A549 (cell line): Measurements from ENCODE around the gene TMEM108. TPM values are rescaled to one million over a fixed set of nuclear protein-coding genes. Genes with fewer than 3 reads are reported as not detected.

Experiments
- ATAC-seq, 2 experiments: fragments of 200-7000 bp in 1 of 2; fragments of >200 bp in 1 of 2; cut with Nextera tagmentation in 1 of 2; cut with Tn5 transposase in 1 of 2; 3 replicates each; pipeline versions ENCODE4 v1.8.0 to v1.9.1; 2018 to 2020; ENCODE audit warnings: mild to moderate bottlenecking in 1 of 2, moderate library complexity in 1 of 2
- CTCF ChIA-PET: fragments of 300-600 bp; sonication (Branson Sonifier 250); formaldehyde crosslinking; extraction: SDS; loops from one replicate; lab custom pipeline; 2021; ENCODE audit warnings: antibody characterized with exemption, inconsistent platforms; lab: Yijun Ruan, JAX
- POLR2A ChIA-PET: fragments of 350-600 bp; formaldehyde crosslinking; extraction: SDS; loops from one replicate; lab custom pipeline; 2021; ENCODE audit warnings: antibody characterized with exemption, inconsistent platforms; lab: Yijun Ruan, JAX
- DNase-seq, 2 experiments: peaks; one replicate each; pipeline versions ENCODE4 v3.0.0 to v3.0.0-alpha.2; 2011 to 2016; ENCODE audit warnings: low read depth in 1 of 2, low spot score in 1 of 2
- FAIRE-seq: peaks from 2 replicates; lab custom pipeline; 2011; peaks lifted over from hg19 to GRCh38; lab: Jason Lieb, UNC
- H3K27ac ChIP-seq, 2 experiments: fragments of >200 bp; sonication (Bioruptor Twin); formaldehyde crosslinking; 3 replicates each; pipeline ENCODE4 v1.5.1; 2016 to 2017
- H3K4me1 ChIP-seq: fragments of >200 bp; sonication (Bioruptor Twin); formaldehyde crosslinking; 3 replicates; pipeline ENCODE4 v1.6.1; 2016
- H3K4me2 ChIP-seq: fragments of >200 bp; sonication (Bioruptor Twin); formaldehyde crosslinking; 3 replicates; pipeline ENCODE4 v1.6.1; 2016
- H3K4me3 ChIP-seq: fragments of >200 bp; sonication (Bioruptor Twin); formaldehyde crosslinking; 3 replicates; pipeline ENCODE4 v1.5.1; 2016
- H3K9me3 ChIP-seq: fragments of >200 bp; sonication (Bioruptor Twin); formaldehyde crosslinking; 3 replicates; pipeline ENCODE4 v1.6.1; 2016
- BHLHE40 ChIP-seq: IDR thresholded peaks from 2 replicates; pipeline ENCODE4 v1.6.1; 2012; ENCODE audit warnings: low read depth, low read length, inconsistent platforms
- CBX2 ChIP-seq: fragments of 200-600 bp; sonication (generic); IDR thresholded peaks from 2 replicates; pipeline ENCODE4 v1.6.1; 2016; ENCODE audit warnings: low read depth, mild to moderate bottlenecking, borderline replicate concordance
- CEBPB ChIP-seq, 2 experiments: fragments of >200 bp in 1 of 2; sonication (Bioruptor Twin) in 1 of 2; formaldehyde crosslinking in 1 of 2; IDR thresholded peaks; 2 replicates each; pipeline ENCODE4 v1.6.1; 2012 to 2016
- CHD4 ChIP-seq: fragments of 200-600 bp; sonication (generic); IDR thresholded peaks from 2 replicates; pipeline ENCODE4 v1.6.1; 2016; ENCODE audit warnings: antibody characterized with exemption, mild to moderate bottlenecking, borderline replicate concordance
- CTCF ChIP-seq: fragments of >200 bp; sonication (Bioruptor Twin); formaldehyde crosslinking; IDR thresholded peaks from 3 replicates; pipeline ENCODE4 v1.5.1; 2016
- EHF ChIP-seq: fragments of 250-450 bp; sonication (Bioruptor Pico); IDR thresholded peaks from 2 replicates; pipeline ENCODE4 v1.5.0; 2020; ENCODE audit warnings: mild to moderate bottlenecking
- EP300 ChIP-seq, 2 experiments: fragments of >200 bp; sonication (Bioruptor Twin); formaldehyde crosslinking; IDR thresholded peaks; 2 replicates in 1 of 2; 3 replicates in 1 of 2; pipeline ENCODE4 v1.6.1; 2016 to 2017
- FOSB ChIP-seq: fragments of 250-450 bp; sonication (Bioruptor Pico); IDR thresholded peaks from 2 replicates; pipeline ENCODE4 v1.5.0; 2020; ENCODE audit warnings: mild to moderate bottlenecking, moderate library complexity
- FOSL2 ChIP-seq, 2 experiments: fragments of 450-650 bp in 1 of 2; fragments of >200 bp in 1 of 2; sonication (Bioruptor Twin) in 1 of 2; formaldehyde crosslinking; IDR thresholded peaks; 2 replicates each; pipeline versions ENCODE4 v1.5.0 to v1.6.1; 2016 to 2020; ENCODE audit warnings: mild to moderate bottlenecking in 1 of 2, moderate library complexity in 1 of 2
- HES2 ChIP-seq: fragments of >200 bp; sonication (Bioruptor Twin); formaldehyde crosslinking; IDR thresholded peaks from 2 replicates; pipeline ENCODE4 v1.6.1; 2016
- HMGXB4 ChIP-seq: fragments of 250-450 bp; sonication (Bioruptor Pico); IDR thresholded peaks from 2 replicates; pipeline ENCODE4 v1.5.0; 2021; ENCODE audit warnings: mild to moderate bottlenecking, moderate library complexity, borderline replicate concordance
- HOXB5 ChIP-seq: fragments of 250-450 bp; sonication (Bioruptor Pico); IDR thresholded peaks from 2 replicates; pipeline ENCODE4 v1.5.0; 2020; ENCODE audit warnings: mild to moderate bottlenecking, moderate library complexity
- JUN ChIP-seq, 2 experiments: fragments of >200 bp; sonication (Bioruptor Twin); formaldehyde crosslinking; IDR thresholded peaks; 2 replicates in 1 of 2; 3 replicates in 1 of 2; pipeline ENCODE4 v1.6.1; 2016 to 2017
- KDM5A ChIP-seq: fragments of 200-600 bp; sonication (generic); IDR thresholded peaks from 2 replicates; pipeline ENCODE4 v1.6.1; 2016; ENCODE audit warnings: antibody characterized with exemption, mild to moderate bottlenecking
- MAFK ChIP-seq: fragments of 450-650 bp; IDR thresholded peaks from 2 replicates; pipeline ENCODE4 v1.6.1; 2014; ENCODE audit not compliant: partially characterized antibody
- MAX ChIP-seq: IDR thresholded peaks from 2 replicates; pipeline ENCODE4 v1.6.1; 2012
- MAZ ChIP-seq: fragments of 150-350 bp; IDR thresholded peaks from 2 replicates; pipeline ENCODE4 v1.6.1; 2014; ENCODE audit warnings: antibody characterized with exemption, low read depth, low read length, borderline replicate concordance
- NFE2L2 ChIP-seq: fragments of 150-350 bp; conservative IDR thresholded peaks from 2 replicates; pipeline ENCODE4 v1.6.1; 2014; ENCODE audit warnings: low read length
- NR3C1 ChIP-seq: fragments of >200 bp; sonication (Bioruptor Twin); formaldehyde crosslinking; IDR thresholded peaks from 3 replicates; pipeline ENCODE4 v1.6.1; 2017
- POLR2A ChIP-seq: IDR thresholded peaks from 2 replicates; pipeline ENCODE4 v1.6.1; 2012; ENCODE audit warnings: mild to moderate bottlenecking, low read length
- RAD21 ChIP-seq, 2 experiments: fragments of >200 bp in 1 of 2; sonication (Bioruptor Twin) in 1 of 2; formaldehyde crosslinking in 1 of 2; IDR thresholded peaks in 1 of 2; conservative IDR thresholded peaks in 1 of 2; 2 replicates in 1 of 2; 3 replicates in 1 of 2; pipeline ENCODE4 v1.6.1; 2012 to 2018; ENCODE audit warnings: inconsistent platforms in 1 of 2
- RCOR1 ChIP-seq: fragments of 150-350 bp; IDR thresholded peaks from 2 replicates; pipeline ENCODE4 v1.6.1; 2014; ENCODE audit warnings: antibody characterized with exemption, low read length, low read depth
- REST ChIP-seq: fragments of 200-600 bp; sonication (generic); IDR thresholded peaks from 2 replicates; pipeline ENCODE4 v1.6.1; 2016; ENCODE audit warnings: antibody characterized with exemption, mild to moderate bottlenecking, moderate library complexity
- RFX5 ChIP-seq: fragments of 450-650 bp; IDR thresholded peaks from 2 replicates; pipeline ENCODE4 v1.7.1; 2014; ENCODE audit warnings: antibody characterized with exemption, mild to moderate bottlenecking, moderate library complexity
- SMC3 ChIP-seq: fragments of >200 bp; sonication (Bioruptor Twin); formaldehyde crosslinking; IDR thresholded peaks from 3 replicates; pipeline ENCODE4 v1.6.1; 2018; ENCODE audit warnings: inconsistent platforms
- TFCP2L1 ChIP-seq: fragments of 250-450 bp; sonication (Bioruptor Pico); IDR thresholded peaks from 2 replicates; pipeline ENCODE4 v1.5.0; 2021; ENCODE audit warnings: mild to moderate bottlenecking
- TP53 ChIP-seq: fragments of 250-450 bp; sonication (Bioruptor Pico); IDR thresholded peaks from 2 replicates; pipeline ENCODE4 v1.5.0; 2021; ENCODE audit warnings: mild to moderate bottlenecking, moderate library complexity
- WGBS: methylation state at CpG from one replicate; pipeline ENCODE4 v1.1.6; 2017; ENCODE audit errors: missing lambda C conversion rate; 5-methylcytosine and 5-hydroxymethylcytosine counted together
- polyA plus RNA-seq, 4 experiments: library from polyadenylated mRNA; depleted of rRNA in 3 of 4; stranded (reverse); fragments of >200 nt; fragmentation: RNase III in 1 of 4; extraction: RNeasy Plus Mini Kit Qiagen cat#74134 plus additional on column Dnase treatment in 1 of 4; gene quantifications; 2 replicates in 3 of 4; 3 replicates in 1 of 4; pipeline ENCODE4 v1.2.3, GENCODE V29; 2011 to 2017

Gene TMEM108
- polyA plus RNA-seq, 2 of the 4 experiments (the other 2 are of a cell fraction) = not detected

- Histone ChIP-seq H3K27ac (no peak overlapping the region), H3K9me3 (no peaks in the 10 kb centered on the region), H3K4me2 (no peak overlapping the region), H3K4me3 (no peak overlapping the region), H3K4me1 (no peaks in the 10 kb centered on the region)
- ATAC-seq (no peak), DNase-seq (no peak), FAIRE-seq (no peak)
- POLR2A ChIA-PET = no interaction called here
- TF ChIP-seq KDM5A = no peak
- TF ChIP-seq RAD21 (conservative IDR thresholded peaks at IDR 0.05 in 1 of 2, IDR thresholded peaks at IDR 0.05 in 1 of 2) = no peak
- TF ChIP-seq TP53 (CRISPR knock-in tag) = no peak
- TF ChIP-seq HMGXB4 (CRISPR knock-in tag) = no peak
- TF ChIP-seq SMC3 = no peak
- no peak for TF ChIP-seq EHF (CRISPR knock-in tag)
- no peak for TF ChIP-seq JUN (IDR thresholded peaks at IDR 0.05)
- no peak for TF ChIP-seq POLR2A
- no peak for TF ChIP-seq CTCF
- no peak for TF ChIP-seq BHLHE40
- no peak for TF ChIP-seq FOSB
- TF ChIP-seq HES2 = no peak
- TF ChIP-seq CBX2 = no peak
- CTCF ChIA-PET = no interaction called here
Observed at GRCh38 chr3:133103706-133104105, 65.5 kb downstream of the TMEM108 start.

- Histone ChIP-seq H3K4me3 (no peak overlapping the region), H3K4me2 (no peak overlapping the region), H3K27ac (no peak overlapping the region), H3K4me1 (no peaks in the 10 kb centered on the region), H3K9me3 (no peaks in the 10 kb centered on the region)
- 8% methylated on average over 1 of the region's 1 CpG for WGBS
- no peak for TF ChIP-seq CEBPB (IDR thresholded peaks at IDR 0.05)
- no peak for TF ChIP-seq HOXB5 (CRISPR knock-in tag)
- TF ChIP-seq RFX5 = no peak
- TF ChIP-seq REST = no peak
- TF ChIP-seq FOSL2 (IDR thresholded peaks at IDR 0.05) = no peak
- no peak for TF ChIP-seq FOSL2 (CRISPR knock-in tag; IDR thresholded peaks at IDR 0.05)
- no peak for TF ChIP-seq CHD4
- no peak for TF ChIP-seq HMGXB4 (CRISPR knock-in tag)
- no peak for TF ChIP-seq CTCF
- no peak for TF ChIP-seq NFE2L2
- no peak for TF ChIP-seq TFCP2L1 (CRISPR knock-in tag)
- no peak for TF ChIP-seq RCOR1
- no peak for TF ChIP-seq BHLHE40
- TF ChIP-seq MAX = no peak
- no peak for TF ChIP-seq NR3C1
- TF ChIP-seq SMC3 = no peak
- no peak for TF ChIP-seq MAFK
- TF ChIP-seq MAZ = no peak
- no peak for TF ChIP-seq EP300 (IDR thresholded peaks at IDR 0.05)
- no peak for TF ChIP-seq KDM5A
- ChIA-PET CTCF (no interaction called here), POLR2A (no interaction called here)
- DNase-seq = no peak
- ATAC-seq = no peak
- FAIRE-seq = no peak
Observed at GRCh38 chr3:133106169-133106568, 68.0 kb downstream of the TMEM108 start.
